ENCODE measurements around the gene DPYSL4. TPM values are rescaled to one million over a fixed set of nuclear protein-coding genes. Genes with fewer than 3 reads are reported as not detected.

The DPYSL4 gene
- total and polyA plus RNA-seq, 2 experiments from 2014 or later = 10.6 to 23.9 TPM

- H3K9me3 Mint-ChIP-seq = peaks cover 5% of the 10 kb centered on the region; the same call in 1 of the 3 replicates
- H3K27ac Mint-ChIP-seq = no peak overlapping the region
- Histone ChIP-seq H3K79me2 (replicated peaks; ENCODE audit: insufficient read depth) (no peaks in the 10 kb centered on the region), H3K27ac (ENCODE audit: low read depth) (no peak overlapping the region), H3K4me3 (no peak overlapping the region), H3K4me1 (ENCODE audit: insufficient read depth) (peaks cover 11% of the 10 kb centered on the region), H3F3A (replicated peaks; ENCODE audit: low read depth) (no peaks in the 10 kb centered on the region), H4K20me1 (replicated peaks; ENCODE audit: insufficient read depth) (no peaks in the 10 kb centered on the region), H3K36me3 (ENCODE audit: insufficient read depth) (no peaks in the 10 kb centered on the region), H3K4me2 (peak overlapping the region; percentile 78; the same call in 1 of the 2 replicates), H3K27me3 (ENCODE audit: insufficient read depth) (no peaks in the 10 kb centered on the region), H2AFZ (no peak overlapping the region), H3K9me2 (ENCODE audit: insufficient read depth) (no peaks in the 10 kb centered on the region)
- TF ChIP-seq CREB1 (CRISPR knock-in tag; IDR thresholded peaks at IDR 0.05; ENCODE audit: low read depth) (no peak), EZH2 (IDR thresholded peaks at IDR 0.05; ENCODE audit: low read depth, unreplicated experiment) (no peak), POLR2AphosphoS5 (IDR thresholded peaks at IDR 0.05; ENCODE audit: low read depth) (no peak), CTCF (conservative IDR thresholded peaks at IDR 0.05; ENCODE audit: low read depth in 2 of 2) (no peak; a peak in 1 of 4 replicates), STAT1 (IDR thresholded peaks at IDR 0.05; ENCODE audit: unreplicated experiment) (no peak), REST (IDR thresholded peaks at IDR 0.05; ENCODE audit: unreplicated experiment) (no peak), ETS1 (IDR thresholded peaks at IDR 0.05) (no peak), ZNF114 (CRISPR knock-in tag; IDR thresholded peaks at IDR 0.05) (no peak), ZNF331 (CRISPR knock-in tag; IDR thresholded peaks at IDR 0.05; ENCODE audit: low read depth) (no peak), EZH2phosphoT487 (IDR thresholded peaks at IDR 0.05; ENCODE audit: unreplicated experiment) (no peak), ZNF462 (CRISPR knock-in tag; IDR thresholded peaks at IDR 0.05) (no peak), NANOG (IDR thresholded peaks at IDR 0.05; ENCODE audit: borderline replicate concordance) (no peak), JUNB (IDR thresholded peaks at IDR 0.05; ENCODE audit: unreplicated experiment) (no peak)
- peaks cover 14% of the 10 kb centered on the region for H3K27me3 Mint-ChIP-seq (ENCODE audit: insufficient read depth, low read depth, poor library complexity)
- no peaks in the 10 kb centered on the region for H3K36me3 Mint-ChIP-seq (ENCODE audit: low read depth)
- no peak for DNase-seq (ENCODE audit: low spot score)
- 0 out of 3 replicates have a peak overlapping the region, but pooled peaks have one; percentile 60 for H3K4me3 Mint-ChIP-seq
- no peak for ATAC-seq
- H3K4me1 Mint-ChIP-seq = peaks cover 27% of the 10 kb centered on the region
Measured at GRCh38 chr10:132163826-132164515, 22.8 kb upstream of the DPYSL4 start.

All from GM23338 (cell line).